ENCODE results near the gene NPHP1. TPM values are rescaled to one million over a fixed set of nuclear protein-coding genes. Genes with fewer than 3 reads are reported as not detected.

NPHP1 gene
- total RNA-seq, 1 donor from 2014 or later: 1.7 TPM

Other genes with a start within 250 kb of the NPHP1 start
- gene MALL, start 89.2 kb downstream of the NPHP1 start, total RNA-seq: 26.8 and 64.3 TPM in 2 replicates
- 36.8 and 68.2 TPM in 2 replicates for gene MTLN, start 7.5 kb upstream of the NPHP1 start, total RNA-seq

Measured in dermis microvascular lymphatic vessel endothelial cell (primary cell).